DND-41 (cell line): ENCODE results near the gene PDE4D.

ENCODE experiments used
- ATAC-seq: fragments of 200-7000 bp; cut with Tn5 transposase; 3 replicates; pipeline ENCODE4 v1.9.1; 2021; ENCODE audit warnings: low read depth; ENCODE audit not compliant: insufficient read depth
- DNase-seq: peaks from one replicate; pipeline ENCODE4 v3.0.0-alpha.2; 2020
- H2AFZ ChIP-seq: 2 replicates; pipeline ENCODE4 v1.6.0; 2012; ENCODE audit warnings: low read depth, low read length
- H3K27ac ChIP-seq: 2 replicates; pipeline ENCODE4 v1.5.1; 2012; ENCODE audit warnings: low read length, inconsistent platforms
- H3K27me3 ChIP-seq: fragments of 200-600 bp; sonication (generic); 2 replicates; pipeline ENCODE4 v1.6.0; 2012; ENCODE audit warnings: low read length, mild to moderate bottlenecking, inconsistent platforms; ENCODE audit not compliant: insufficient read depth, poor library complexity
- H3K36me3 ChIP-seq: 2 replicates; pipeline ENCODE4 v1.5.1; 2012; ENCODE audit warnings: low read length, inconsistent platforms; ENCODE audit not compliant: insufficient read depth
- H3K4me1 ChIP-seq: 2 replicates; pipeline ENCODE4 v1.5.1; 2012; ENCODE audit warnings: mild to moderate bottlenecking, low read length; ENCODE audit not compliant: insufficient read depth
- H3K4me2 ChIP-seq: 2 replicates; pipeline ENCODE4 v1.6.0; 2012; ENCODE audit warnings: mild to moderate bottlenecking, moderate library complexity, low read length, inconsistent platforms; ENCODE audit not compliant: insufficient read depth
- H3K4me3 ChIP-seq, 2 experiments: fragments of 200-600 bp in 1 of 2; shearing (Covaris generic) in 1 of 2; 2 replicates each; pipeline ENCODE4 v1.5.1; 2012 to 2016; ENCODE audit warnings: inconsistent platforms in 2 of 2, low read length in 2 of 2, mild to moderate bottlenecking in 2 of 2, low read depth in 1 of 2, moderate library complexity in 1 of 2
- H3K79me2 ChIP-seq: 2 replicates; pipeline ENCODE4 v1.6.0; 2012; ENCODE audit warnings: low read length, inconsistent platforms; ENCODE audit not compliant: insufficient read depth
- H3K9ac ChIP-seq: 2 replicates; pipeline ENCODE4 v1.6.0; 2012; ENCODE audit warnings: low read depth, mild to moderate bottlenecking, inconsistent platforms, low read length, moderate library complexity
- H3K9me3 ChIP-seq: 2 replicates; pipeline ENCODE4 v1.5.1; 2012; ENCODE audit warnings: low read length, moderate library complexity, mild to moderate bottlenecking, inconsistent platforms; ENCODE audit not compliant: insufficient read depth, severe bottlenecking
- H4K20me1 ChIP-seq: 2 replicates; pipeline ENCODE4 v1.6.0; 2012; ENCODE audit warnings: low read length; ENCODE audit not compliant: insufficient read depth
- CTCF ChIP-seq: IDR thresholded peaks from 2 replicates; pipeline ENCODE4 v1.5.1; 2012; ENCODE audit warnings: borderline replicate concordance, low read length, moderate library complexity, mild to moderate bottlenecking; ENCODE audit not compliant: poor library complexity, severe bottlenecking; ENCODE audit errors: extremely low read depth
- EZH2 ChIP-seq: IDR thresholded peaks from 3 replicates; pipeline ENCODE4 v1.6.1; 2012; ENCODE audit warnings: borderline replicate concordance, low read depth, mild to moderate bottlenecking, moderate library complexity, low read length, inconsistent platforms; ENCODE audit not compliant: severe bottlenecking

The PDE4D gene

GRCh38 chr5:59640411-59640810 lies 253.1 kb downstream of the PDE4D start:
- Histone ChIP-seq H3K4me2 (no peak overlapping the region), H3K4me1 (no peaks in the 10 kb centered on the region), H3K4me3 (no peak overlapping the region), H3K27ac (no peak overlapping the region), H3K9me3 (no peaks in the 10 kb centered on the region), H3K27me3 (no peaks in the 10 kb centered on the region), H3K79me2 (no peaks in the 10 kb centered on the region), H4K20me1 (no peaks in the 10 kb centered on the region), H2AFZ (no peak overlapping the region), H3K9ac (no peak overlapping the region), H3K36me3 (no peaks in the 10 kb centered on the region)
- ATAC-seq (no peak), DNase-seq (no peak)
- TF ChIP-seq EZH2 (no peak), CTCF (no peak)

- DNase-seq, result no peak
- no peak overlapping the region for H2AFZ ChIP-seq
- no peak overlapping the region for H3K27ac ChIP-seq
- H4K20me1 ChIP-seq, result no peaks in the 10 kb centered on the region
- no peaks in the 10 kb centered on the region for H3K79me2 ChIP-seq
- H3K27me3 ChIP-seq, result no peaks in the 10 kb centered on the region
- no peaks in the 10 kb centered on the region for H3K4me1 ChIP-seq
- no peak overlapping the region for H3K4me2 ChIP-seq
- no peak overlapping the region for H3K4me3 ChIP-seq
- TF ChIP-seq EZH2 (no peak), CTCF (no peak)
- no peak overlapping the region for H3K9ac ChIP-seq
- no peaks in the 10 kb centered on the region for H3K36me3 ChIP-seq
- H3K9me3 ChIP-seq, result no peaks in the 10 kb centered on the region
- ATAC-seq, result no peak
Observed at GRCh38 chr5:59637884-59638580, 255.5 kb downstream of the PDE4D start.

- Histone ChIP-seq H3K79me2 (no peaks in the 10 kb centered on the region), H3K4me2 (no peak overlapping the region), H3K4me3 (no peak overlapping the region), H3K27ac (no peak overlapping the region), H4K20me1 (no peaks in the 10 kb centered on the region), H3K36me3 (no peaks in the 10 kb centered on the region), H3K9me3 (peaks cover 2% of the 10 kb centered on the region), H2AFZ (no peak overlapping the region), H3K27me3 (no peaks in the 10 kb centered on the region), H3K9ac (no peak overlapping the region), H3K4me1 (no peaks in the 10 kb centered on the region)
- no peak for ATAC-seq
- no peak for DNase-seq
- TF ChIP-seq CTCF (no peak), EZH2 (no peak)
Observed at GRCh38 chr5:59629561-59629960, 264.0 kb downstream of the PDE4D start.
